HG02970 (cell line): ENCODE data around the gene AMPH.
"Not testable (repeated sequence)": the region's sequence is repeated elsewhere in the genome, so short reads cannot be mapped to it uniquely, and the experiment has no call there.

Experiments
- ATAC-seq: cut with Tn5 transposase; IDR thresholded peaks from one replicate; pipeline ENCODE4 v1.9.1; 2021; ENCODE audit warnings: mild to moderate bottlenecking, moderate library complexity, moderate number of reproducible peaks; ENCODE audit not compliant: unreplicated experiment, low FRiP score

The AMPH gene

DNA sequence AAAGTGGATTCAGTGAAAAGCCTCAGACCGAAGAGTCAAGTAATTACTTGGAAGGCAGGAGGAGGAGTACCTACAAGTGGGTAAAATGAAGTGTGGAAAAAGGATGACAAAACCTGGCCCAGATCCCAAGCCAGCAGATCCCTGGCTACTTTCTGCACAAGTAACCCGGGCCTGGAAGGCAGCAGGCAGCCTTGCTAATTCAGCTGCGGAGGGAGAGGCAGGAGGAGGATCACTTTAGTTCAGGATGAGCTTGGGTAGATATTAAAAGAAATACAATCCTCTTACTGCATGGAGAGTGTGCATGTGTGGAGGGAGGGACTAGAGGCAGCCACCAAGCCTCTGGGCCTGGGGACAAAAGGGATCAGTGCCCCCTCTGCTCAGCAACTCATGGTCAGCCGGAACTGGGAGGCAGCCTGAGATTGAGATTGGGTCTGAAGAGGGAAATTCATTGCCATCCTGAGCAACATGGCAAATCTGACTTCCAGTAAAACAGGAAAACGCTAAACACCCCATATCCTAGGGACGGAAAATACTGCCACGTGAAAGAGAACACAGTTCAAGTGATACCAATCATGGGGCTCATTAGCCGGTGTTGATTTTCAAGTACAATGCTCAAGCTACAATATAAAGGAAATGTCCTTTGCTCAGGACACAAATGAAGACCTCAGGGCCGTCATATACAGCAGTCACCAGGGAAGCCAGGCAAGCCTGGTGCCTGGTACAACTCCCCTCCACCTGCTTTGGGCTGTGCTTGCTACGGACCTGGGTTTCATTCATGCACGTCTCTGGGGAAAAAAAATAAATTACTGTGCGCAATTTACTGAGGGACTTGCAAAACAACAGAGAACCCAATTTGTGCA is 1.3 kb downstream of the AMPH start:
- ATAC-seq: no peak

DNA sequence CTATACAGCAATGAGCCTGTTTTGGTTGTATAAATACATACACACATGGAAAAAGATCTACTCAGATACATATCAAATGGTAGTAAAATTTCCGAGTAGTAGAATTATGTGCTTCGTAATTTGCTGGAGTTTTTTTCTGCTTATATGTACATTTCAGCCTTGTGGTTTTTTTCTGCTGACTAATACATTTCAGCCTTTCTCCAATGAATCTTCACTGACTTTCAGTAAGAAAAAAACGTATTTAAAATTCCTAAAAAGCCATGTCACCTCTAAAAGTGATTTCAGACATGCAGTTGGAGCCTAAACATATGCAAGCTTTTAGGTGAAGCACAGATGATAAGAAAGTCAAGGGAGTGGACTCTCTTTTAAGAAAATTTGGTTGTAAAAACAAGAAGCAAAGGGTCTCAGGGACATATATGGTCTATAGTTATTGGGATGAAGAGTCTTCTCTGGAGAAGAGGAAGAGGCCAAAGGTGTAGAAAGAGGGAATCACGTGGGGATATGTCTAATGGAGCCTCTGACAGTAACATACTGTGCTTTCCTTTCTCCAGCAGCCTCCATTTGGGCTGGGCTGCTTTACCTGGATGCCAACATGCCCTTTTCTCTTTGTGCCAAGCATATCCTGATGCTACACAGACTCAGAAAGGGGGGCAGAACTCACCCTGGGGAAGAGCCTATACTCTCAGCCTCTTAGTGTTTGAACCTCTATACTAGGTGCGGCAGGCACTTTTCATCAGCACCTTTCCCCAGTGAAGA is 2.4 kb downstream of the AMPH start:
- ATAC-seq: no peak

DNA sequence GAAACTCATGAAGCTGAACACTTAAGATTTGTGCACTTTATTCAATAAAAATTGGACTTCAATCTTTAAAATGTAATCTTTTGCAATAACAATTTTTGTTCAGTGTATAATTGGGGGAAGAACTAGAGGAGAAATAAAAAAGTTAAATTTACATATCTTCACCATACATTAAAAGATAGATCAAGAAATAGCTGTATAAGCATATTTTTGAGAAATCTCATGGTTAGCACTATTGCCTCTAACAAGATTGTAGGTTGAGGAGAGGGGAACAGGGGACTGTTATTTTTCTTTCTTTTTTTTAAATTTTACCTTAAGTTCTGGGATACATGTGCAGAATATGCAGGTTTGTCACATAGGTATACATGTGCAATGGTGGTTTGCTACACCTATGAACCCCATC is 5.3 kb downstream of the AMPH start:
- ATAC-seq: no peak

DNA sequence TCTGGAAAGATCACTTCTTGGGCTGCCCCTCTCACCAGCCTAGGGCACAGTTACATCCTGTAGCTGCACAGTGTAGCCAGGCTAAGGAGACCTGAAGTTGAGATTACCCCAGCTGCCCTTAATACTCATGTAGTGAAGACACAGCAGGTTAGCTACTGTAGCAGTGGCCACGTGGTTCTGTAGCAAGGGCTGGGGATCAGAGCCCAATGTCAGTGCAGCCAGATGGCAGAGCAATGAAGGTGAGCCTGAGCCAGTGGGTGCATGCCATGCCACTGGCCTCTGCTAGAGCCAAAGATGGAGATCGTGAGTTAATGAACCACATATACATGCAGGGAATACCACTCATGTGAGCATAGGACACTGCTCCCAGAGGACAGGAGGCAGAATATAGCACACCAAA is 15.5 kb downstream of the AMPH start:
- ATAC-seq: no peak

DNA sequence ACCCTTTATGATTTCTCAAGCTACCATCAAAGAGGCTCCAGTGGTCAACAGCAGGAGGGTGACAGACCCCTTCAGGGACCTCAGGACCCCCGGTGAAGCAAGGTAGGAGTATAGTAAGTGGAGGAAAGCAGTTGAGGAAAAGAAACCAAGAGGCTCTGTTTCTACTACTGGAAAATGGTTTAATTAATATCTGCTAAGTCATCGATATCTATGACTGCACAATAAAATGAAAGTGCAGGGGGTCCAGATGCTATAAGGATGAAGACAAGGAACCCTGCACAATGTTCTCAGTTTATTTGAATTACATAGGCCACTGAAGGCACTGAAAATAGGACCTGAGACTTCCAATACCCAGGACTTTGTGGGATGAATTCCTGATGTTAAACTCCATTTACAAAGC is 23.7 kb downstream of the AMPH start:
- no peak for ATAC-seq

DNA sequence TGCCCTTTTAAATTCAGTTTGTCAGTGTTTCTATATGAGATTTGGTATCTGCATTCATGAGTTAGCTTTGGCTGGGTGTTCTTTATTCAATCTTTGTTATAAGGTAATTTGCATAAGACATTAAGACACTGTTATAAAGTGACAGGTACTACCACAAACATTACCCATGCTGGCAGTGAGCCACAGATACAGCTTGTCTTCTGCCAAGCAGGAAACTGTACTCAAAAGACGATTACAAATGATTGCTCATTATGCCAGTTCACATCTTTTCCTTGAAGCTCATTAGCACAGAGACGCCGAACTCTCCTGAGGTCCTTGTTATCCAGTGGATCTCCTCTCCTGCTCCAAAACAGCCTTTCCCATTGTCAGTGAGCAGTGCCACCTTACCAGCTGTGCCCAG is 30.4 kb downstream of the AMPH start:
- no peak for ATAC-seq

DNA sequence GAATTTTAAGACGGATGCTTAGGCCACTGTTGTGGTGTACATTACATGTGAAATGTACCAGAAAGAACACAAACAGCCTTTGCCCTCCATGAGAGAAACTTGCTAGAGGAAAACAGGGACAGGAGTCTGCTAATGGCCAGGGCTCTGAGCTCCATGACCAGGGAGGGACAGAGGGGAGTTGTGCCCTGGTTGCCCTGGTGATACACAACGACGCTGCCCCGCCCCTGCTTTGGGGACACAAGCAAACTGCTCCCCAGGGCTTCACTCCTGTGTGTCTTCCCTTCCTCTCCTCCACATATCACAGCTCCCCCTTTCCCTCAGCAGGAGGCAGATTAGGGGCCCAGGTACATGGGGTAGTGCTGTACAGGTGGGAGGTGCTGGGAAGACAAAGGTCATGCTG is 36.2 kb downstream of the AMPH start:
- no peak for ATAC-seq

DNA sequence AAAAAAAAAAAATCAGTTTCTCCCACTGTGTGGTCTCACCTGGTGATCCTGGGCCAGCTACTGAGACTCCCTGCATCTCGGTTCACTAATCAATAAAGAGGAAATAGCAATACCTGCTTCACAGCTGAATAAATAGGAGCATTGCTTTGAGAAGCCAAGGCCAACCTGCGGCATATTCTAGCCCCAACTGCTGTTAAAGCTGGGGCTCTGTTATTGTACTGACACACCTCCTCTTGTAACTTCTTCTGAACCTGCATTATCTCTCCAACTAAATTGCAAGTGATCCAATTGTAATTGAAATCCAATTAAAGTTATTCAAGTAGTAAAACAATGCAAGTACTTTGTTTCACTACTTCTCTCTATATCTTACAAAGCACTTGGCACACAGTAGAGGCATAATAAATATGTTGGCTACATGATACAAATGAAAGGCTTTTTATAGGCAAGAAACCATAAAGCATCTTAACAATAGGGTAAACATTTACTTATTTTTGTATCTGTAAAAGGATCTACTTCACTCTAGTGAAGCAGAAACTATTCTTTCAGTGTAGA is 38.4 kb downstream of the AMPH start:
- no peak for ATAC-seq

DNA sequence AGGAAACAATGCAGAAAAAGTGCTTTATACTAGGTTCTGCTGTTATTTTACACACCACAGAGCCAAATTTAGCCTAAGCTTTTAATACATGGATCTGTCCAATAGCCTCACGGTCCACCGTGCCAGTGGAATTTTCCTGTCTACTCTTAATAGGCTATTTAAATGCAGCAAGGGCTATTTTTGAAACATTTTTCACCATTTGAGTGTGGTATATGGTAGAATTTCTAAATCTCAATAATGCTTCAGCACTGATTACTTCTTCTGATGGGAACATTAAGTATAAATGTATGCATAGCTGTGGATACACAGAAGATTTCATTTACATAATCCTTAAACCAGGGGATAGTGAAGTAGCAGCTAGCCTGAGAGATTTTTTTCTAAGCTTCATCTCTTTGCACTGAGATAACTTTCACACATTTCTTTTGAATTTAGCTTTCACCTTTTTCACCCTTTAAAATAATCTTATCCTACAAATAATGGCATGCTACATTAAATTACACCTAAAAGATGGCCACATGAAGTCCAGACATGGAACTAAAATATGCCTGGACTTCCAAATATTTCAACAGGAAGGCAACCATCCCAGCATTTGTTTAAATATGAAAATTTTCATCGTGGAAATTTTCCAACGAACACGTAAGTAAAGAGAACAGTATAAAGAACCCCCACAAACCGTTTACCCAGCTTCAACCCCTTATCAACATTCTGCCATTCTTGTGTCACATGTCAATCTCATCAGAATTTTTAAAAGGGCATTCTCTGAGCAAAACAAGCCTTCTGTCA is 45.4 kb downstream of the AMPH start:
- no peak for ATAC-seq

DNA sequence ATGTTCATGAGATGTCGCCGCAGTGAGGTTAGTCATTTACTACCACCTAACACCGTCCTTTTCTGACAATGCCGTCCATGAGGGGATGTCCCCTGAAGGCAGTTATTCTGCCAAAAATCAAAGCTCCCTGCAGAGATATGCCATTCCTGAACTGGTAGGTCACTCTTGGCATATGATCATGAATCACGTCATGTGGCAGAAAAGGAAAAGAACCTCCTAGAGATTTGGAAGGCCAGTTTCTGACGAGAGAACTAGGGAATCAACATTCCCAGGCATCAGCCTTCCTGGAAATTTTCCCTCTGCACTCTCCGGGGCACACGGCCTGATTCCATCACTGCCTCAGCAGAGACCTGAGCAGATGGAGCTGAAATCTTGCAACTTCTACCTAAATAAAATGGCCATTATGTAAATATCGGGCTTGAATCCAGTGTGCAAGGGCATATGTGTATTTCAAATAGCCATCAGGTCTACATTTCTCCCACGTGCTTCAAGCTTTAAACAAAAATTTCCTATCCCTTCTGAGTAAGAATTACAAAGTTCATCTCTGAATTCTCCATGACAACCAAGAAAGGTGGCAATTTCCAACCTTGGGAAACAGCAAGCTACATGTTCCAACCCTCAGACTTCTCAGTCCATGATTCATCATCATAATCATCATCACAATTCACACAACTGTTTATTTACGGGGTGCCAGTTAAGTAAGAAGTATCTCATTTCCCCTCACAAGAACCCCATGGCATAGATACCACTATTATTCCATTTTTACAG is 46.5 kb downstream of the AMPH start:
- no peak for ATAC-seq

DNA sequence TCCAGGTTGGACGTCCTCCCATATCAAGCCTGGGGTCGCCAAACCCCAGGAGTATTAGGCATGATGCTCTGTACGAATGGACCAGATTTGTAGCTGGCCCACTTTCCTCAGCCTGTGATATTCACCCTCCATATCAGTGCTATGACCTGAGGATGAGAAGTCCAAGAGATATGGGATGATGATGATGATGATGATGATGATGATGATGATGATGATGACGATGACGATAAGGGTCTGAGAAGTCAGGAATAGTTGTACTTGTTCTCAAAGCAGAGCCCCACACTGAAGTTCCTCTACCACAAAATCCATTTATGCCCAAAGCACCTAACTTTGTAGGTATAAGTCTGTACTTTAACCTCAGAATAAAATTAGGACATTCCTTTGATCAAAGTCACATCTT is 50.7 kb downstream of the AMPH start:
- no peak for ATAC-seq

DNA sequence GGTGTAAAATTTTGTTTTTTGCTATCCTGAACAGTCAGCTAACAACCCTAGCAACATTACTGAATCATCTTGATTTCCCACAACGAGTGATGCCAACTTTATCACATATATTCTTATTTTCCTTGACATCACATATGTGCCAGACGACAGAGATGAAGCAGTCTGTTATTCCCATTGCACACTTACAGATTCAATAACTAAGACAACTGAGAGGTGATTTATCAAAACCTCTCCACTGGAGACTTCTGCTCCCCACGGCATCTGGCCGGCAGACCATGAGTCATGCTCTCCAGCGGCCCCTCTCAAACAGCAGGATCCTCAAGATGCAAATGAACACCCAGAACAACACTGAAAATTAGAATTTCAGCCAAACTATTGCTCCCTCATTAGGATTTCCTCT is 57.1 kb downstream of the AMPH start:
- ATAC-seq: no peak

DNA sequence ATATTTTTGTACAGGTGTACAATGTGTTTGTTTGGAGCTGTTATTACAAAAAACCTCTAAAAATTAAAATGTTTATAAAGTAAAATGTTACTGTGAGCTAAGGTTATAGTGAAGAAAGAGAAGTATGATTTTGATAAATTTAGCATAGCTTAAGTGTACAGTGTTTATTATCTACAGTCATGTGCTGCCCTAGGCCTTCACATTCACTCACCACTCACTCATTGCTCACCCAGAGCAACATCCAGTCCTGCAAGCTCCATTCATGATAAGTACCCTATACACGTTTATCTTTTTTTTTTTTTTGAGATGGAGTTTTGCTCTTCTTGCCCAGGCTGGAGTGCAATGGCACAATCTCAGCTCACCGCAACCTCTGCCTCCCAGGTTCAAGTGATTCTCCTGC is 59.6 kb downstream of the AMPH start:
- not testable (repeated sequence) for ATAC-seq

DNA sequence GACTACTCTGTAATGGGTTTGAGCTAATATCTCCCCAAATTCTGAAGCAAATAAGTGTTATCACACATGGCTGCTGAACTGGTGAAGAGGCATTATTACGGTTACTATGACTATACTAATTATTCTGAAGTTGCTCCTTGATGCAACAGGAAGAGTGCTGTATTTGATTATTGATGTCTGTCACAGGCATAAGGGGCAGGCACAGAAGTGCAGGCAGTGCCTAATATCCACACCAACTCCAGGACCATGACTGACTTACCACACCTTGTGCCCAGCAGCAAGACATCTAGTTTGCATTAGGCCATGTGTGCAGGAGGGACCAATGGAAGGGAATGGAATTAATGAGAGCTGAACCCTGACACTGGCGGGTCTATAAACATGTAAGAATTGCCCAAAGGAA is 62.7 kb downstream of the AMPH start:
- no peak for ATAC-seq

DNA sequence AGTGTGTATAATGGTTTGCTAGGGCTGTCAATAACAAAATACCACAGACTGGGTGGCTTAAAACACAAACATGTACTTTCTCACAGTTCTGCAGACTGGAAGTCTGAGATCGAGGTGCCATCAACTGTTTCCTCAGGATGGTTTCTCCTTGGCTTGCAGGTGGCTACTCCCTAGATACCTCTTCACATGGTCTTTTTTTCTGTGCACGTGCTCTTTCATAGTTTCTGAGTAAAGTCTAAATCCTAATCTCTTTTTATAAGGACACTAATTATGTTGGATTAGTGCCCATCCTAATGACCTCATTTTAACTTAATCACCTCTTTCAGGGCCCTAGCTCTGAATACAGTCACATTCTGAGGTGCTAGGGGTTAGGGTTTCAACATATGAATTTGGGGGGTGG is 65.9 kb downstream of the AMPH start:
- ATAC-seq: no peak

DNA sequence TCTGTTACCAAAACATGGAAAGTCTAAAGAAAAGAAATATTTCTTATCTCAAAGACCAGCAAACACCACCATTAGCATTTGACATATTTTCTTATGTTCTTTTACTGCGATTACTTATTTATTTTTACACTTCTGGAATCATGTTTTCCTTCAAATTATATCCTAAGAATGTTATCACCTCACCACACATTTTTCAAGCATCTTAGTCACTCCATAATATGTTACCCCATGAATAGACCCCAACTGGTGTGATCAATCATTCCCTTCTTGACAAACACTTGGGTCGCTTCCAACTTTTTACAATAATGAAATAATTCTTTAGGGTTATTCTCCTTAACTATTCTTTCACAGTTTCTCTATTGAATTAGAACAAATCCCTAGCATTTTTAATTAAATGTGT is 67.4 kb downstream of the AMPH start:
- ATAC-seq: no peak

DNA sequence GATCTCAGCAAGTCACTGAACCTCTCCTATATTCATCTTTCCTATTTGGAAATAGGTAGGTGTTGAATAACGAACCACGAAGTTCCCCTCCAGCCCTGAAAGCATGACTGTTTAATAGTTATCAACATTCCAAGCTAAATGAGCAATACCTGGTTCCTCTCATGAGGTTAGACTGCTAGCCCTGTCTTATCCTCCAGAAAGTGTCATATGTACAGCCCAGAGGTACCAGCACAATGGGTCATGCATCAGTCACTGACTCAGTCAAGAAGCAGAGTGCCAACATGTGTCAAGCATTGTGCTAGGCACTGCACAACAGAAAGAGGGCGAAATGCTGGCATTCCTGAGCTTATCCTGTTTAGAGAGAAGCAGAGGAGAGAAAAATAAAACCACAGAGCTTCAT is 70.0 kb downstream of the AMPH start:
- ATAC-seq: no peak

DNA sequence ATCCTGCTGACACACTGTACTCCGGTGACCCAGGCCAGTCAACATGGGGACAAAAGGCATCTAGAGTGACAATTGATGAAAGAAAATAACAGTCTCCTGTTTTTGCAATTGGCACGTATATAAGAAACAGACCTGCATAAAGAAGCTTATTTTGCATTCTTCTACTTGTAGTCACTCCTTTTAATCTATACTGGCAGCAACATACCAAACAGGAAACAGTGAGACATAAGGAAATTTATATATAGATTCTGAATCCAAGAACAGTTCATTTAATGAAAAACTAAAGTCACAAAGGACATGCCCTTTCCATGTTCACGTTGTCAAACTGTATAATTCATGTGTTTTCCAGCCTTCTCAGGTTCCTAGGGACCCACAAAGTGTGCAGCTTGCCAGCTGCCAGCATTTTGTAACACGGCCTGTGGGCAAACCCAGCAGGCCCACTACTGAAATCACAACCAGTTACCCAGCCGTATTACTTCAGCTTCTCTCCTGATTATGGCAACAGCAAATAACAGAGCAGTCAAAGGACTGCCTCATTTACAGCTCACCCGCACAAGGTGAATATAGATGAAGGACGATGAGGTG is 72.3 kb downstream of the AMPH start:
- no peak for ATAC-seq

DNA sequence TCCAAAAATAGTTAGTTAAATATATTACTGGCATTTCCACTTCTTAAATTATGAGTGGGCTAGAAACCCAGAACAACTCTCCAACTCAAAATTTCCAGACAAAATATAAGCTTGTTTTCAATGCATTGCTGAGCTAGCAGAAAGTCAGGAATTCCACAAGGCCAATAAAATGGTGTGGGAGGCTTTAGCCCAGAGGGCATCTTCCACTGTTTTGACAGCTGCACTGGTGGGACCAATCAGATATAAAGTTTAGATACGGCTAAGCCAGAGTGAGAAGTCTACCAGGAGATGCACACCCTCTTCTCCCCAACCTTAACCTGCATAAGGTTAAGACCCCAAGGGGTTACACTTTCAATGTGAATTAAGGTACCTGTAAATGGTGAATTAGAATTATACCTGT is 76.6 kb downstream of the AMPH start:
- ATAC-seq: no peak

DNA sequence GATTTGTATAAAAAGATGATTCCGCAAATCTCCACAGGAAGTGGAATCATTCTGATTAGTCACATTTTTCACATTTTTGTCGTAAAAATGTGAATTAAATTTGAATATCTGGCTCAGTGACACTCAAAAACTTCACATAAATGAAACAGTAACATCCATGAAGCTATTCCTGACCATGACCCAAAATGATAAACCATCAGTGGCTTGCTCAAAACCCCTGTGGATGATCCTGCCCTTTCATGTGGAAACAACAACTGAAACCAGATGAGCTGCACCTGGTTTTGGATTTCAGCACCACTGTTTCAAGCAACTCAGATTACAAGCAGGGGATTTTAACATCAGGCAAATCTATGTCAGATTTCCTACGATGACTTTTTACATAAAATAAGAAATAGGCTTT is 80.3 kb downstream of the AMPH start:
- ATAC-seq: no peak
